K562 (cell line): ENCODE measurements around the gene DNAH9. TPM values are rescaled to one million over a fixed set of nuclear protein-coding genes. Genes with fewer than 3 reads are reported as not detected.

Experiments
- ATAC-seq: fragments of 200-7000 bp; cut with Tn5 transposase; 3 replicates; pipeline ENCODE4 v1.9.1; 2020; ENCODE audit warnings: moderate library complexity
- BruUV-seq: library from RNA; stranded (reverse); fragments of 400-500 nt; replicated peaks from 2 replicates; lab custom pipeline; 2021; lab: Mats Ljungman, UMichigan
- CTCF ChIA-PET: fragments of 300-600 bp; formaldehyde crosslinking; extraction: SDS; loops from one replicate; lab custom pipeline; 2021; ENCODE audit warnings: low intra/inter-chr PET ratio; lab: Yijun Ruan, JAX
- POLR2A ChIA-PET: fragments of 300-600, 350-650 bp; sonication (Branson Sonifier 250); formaldehyde crosslinking; extraction: SDS; loops from one replicate; lab custom pipeline; 2021; ENCODE audit warnings: antibody characterized with exemption, inconsistent platforms; lab: Yijun Ruan, JAX
- DNase-seq, 4 experiments: peaks; one replicate each; pipeline versions ENCODE4 v3.0.0 to v3.0.0-alpha.2; 2011 to 2018; ENCODE audit warnings: low spot score in 3 of 4, mixed read lengths in 3 of 4; ENCODE audit errors: extremely low read depth in 1 of 4
- FAIRE-seq: peaks from 2 replicates; lab custom pipeline; 2011; peaks lifted over from hg19 to GRCh38; lab: Jason Lieb, UNC
- H2AFZ ChIP-seq: 2 replicates; pipeline ENCODE4 v1.6.0; 2011; ENCODE audit warnings: low read depth, low read length, control low read depth, inconsistent platforms
- H3K27ac ChIP-seq: fragments of 200-600 bp; 3 replicates; pipeline ENCODE4 v1.8.0; 2011; ENCODE audit warnings: low read depth, mild to moderate bottlenecking, control low read depth, inconsistent platforms, low read length, moderate library complexity, mixed read lengths; ENCODE audit errors: extremely low read depth
- H3K27me3 ChIP-seq, 2 experiments: fragments of 300-600 bp in 1 of 2; 2 replicates in 1 of 2; 3 replicates in 1 of 2; pipeline versions ENCODE4 v1.6.0 to v1.8.0; 2011; ENCODE audit warnings: inconsistent platforms in 2 of 2, low read length in 2 of 2, mild to moderate bottlenecking in 1 of 2, mixed read lengths in 1 of 2, moderate library complexity in 1 of 2; ENCODE audit not compliant: control insufficient read depth in 2 of 2, insufficient read depth in 2 of 2
- H3K36me3 ChIP-seq: fragments of 300-600 bp; 3 replicates; pipeline ENCODE4 v1.8.0; 2011; ENCODE audit warnings: mild to moderate bottlenecking, low read length, inconsistent platforms; ENCODE audit not compliant: control insufficient read depth, insufficient read depth
- H3K4me1 ChIP-seq, 2 experiments: fragments of 200-600 bp in 1 of 2; replicated peaks in 1 of 2; 2 replicates in 1 of 2; 3 replicates in 1 of 2; pipeline versions ENCODE4 v1.5.1 to v1.8.0; 2011; ENCODE audit warnings: inconsistent platforms in 2 of 2, low read length in 2 of 2, mild to moderate bottlenecking in 1 of 2, mixed read lengths in 1 of 2, moderate library complexity in 1 of 2; ENCODE audit not compliant: control insufficient read depth in 2 of 2, insufficient read depth in 2 of 2
- H3K4me2 ChIP-seq: 2 replicates; pipeline ENCODE4 v1.6.1; 2011; ENCODE audit warnings: low read length, control low read depth, inconsistent platforms, mixed read lengths; ENCODE audit not compliant: insufficient read depth
- H3K4me3 ChIP-seq: fragments of 200-600 bp; sonication (generic), shearing (Covaris generic); 2 replicates; pipeline ENCODE4 v1.5.1; 2016; ENCODE audit warnings: control low read depth, inconsistent platforms
- H3K79me2 ChIP-seq: fragments of 200-600 bp; 3 replicates; pipeline ENCODE4 v1.8.0; 2011; ENCODE audit warnings: low read length, inconsistent platforms; ENCODE audit not compliant: control insufficient read depth, insufficient read depth
- H3K9ac ChIP-seq, 2 experiments: 2 replicates each; pipeline versions ENCODE4 v1.6.0 to v1.6.1; 2011; ENCODE audit warnings: low read depth in 2 of 2, low read length in 2 of 2, control low read depth in 1 of 2, inconsistent platforms in 1 of 2, mild to moderate bottlenecking in 1 of 2, mixed read lengths in 1 of 2; ENCODE audit not compliant: insufficient read depth in 1 of 2
- H3K9me1 ChIP-seq: one replicate; pipeline ENCODE4 v1.6.0; 2011; ENCODE audit warnings: inconsistent platforms, mild to moderate bottlenecking, low read length, moderate library complexity; ENCODE audit not compliant: control insufficient read depth, insufficient read depth
- H3K9me3 ChIP-seq: replicated peaks from 2 replicates; pipeline ENCODE4 v1.5.1; 2011; ENCODE audit warnings: low read depth, low read length, inconsistent platforms; ENCODE audit not compliant: control insufficient read depth, insufficient read depth
- H4K20me1 ChIP-seq: replicated peaks from 2 replicates; pipeline ENCODE4 v1.6.1; 2011; ENCODE audit warnings: low read length, inconsistent platforms, mixed read lengths; ENCODE audit not compliant: control insufficient read depth, insufficient read depth
- HDAC6 ChIP-seq: IDR thresholded peaks from 2 replicates; pipeline ENCODE4 v1.6.1; 2012; ENCODE audit warnings: low read depth, mild to moderate bottlenecking, control low read depth, inconsistent platforms, low read length, moderate library complexity
- SLC30A9 ChIP-seq: fragments of 250-450 bp; sonication (Bioruptor Pico); IDR thresholded peaks from 2 replicates; pipeline ENCODE4 v1.8.0; 2022; ENCODE audit warnings: mild to moderate bottlenecking, moderate library complexity
- ZNF224 ChIP-seq: sonication (generic); formaldehyde crosslinking; IDR thresholded peaks from 2 replicates; pipeline ENCODE4 v1.8.0; 2022; ENCODE audit warnings: mild to moderate bottlenecking, missing genetic modification reagents
- WGBS: fragments of 100-300 bp; shearing (Covaris generic); methylation state at CpG from one replicate; pipeline ENCODE4 v1.1.6; 2016; ENCODE audit warnings: low coverage, mixed read lengths; ENCODE audit not compliant: insufficient coverage; ENCODE audit errors: missing lambda C conversion rate; 5-methylcytosine and 5-hydroxymethylcytosine counted together
- in situ Hi-C: fragments of 300-500 bp; cut with MboI; formaldehyde crosslinking; loops from 4 replicates; pipeline ENCODE4 v1.15.0; 2018; ENCODE audit warnings: inconsistent platforms, mixed read lengths
- intact Hi-C: fragments of 100-400 bp; cut with micrococcal nuclease; formaldehyde crosslinking; loops from 2 replicates; pipeline ENCODE4 v1.14.2; 2022
- polyA plus RNA-seq, 8 experiments: library from polyadenylated mRNA; depleted of rRNA in 4 of 8; stranded (reverse) in 5 of 8; unstranded in 3 of 8; fragments of >200 nt; fragmentation: Nextera tagmentation in 2 of 8; fragmentation: Illumina TruSeq in 1 of 8; extraction: Ambion mirVana in 2 of 8; extraction: Trizol in 1 of 8; gene quantifications; 2 replicates each; pipeline versions ENCODE4 v1.2.1 to v1.2.3, GENCODE V29; 2011 to 2014; ENCODE audit warnings: inconsistent platforms in 1 of 8, missing spikeins in 1 of 8
- total RNA-seq, 7 experiments: library from RNA; depleted of rRNA in 6 of 7; stranded (reverse); fragments of >200 nt in 6 of 7; fragmentation: Illumina TruSeq in 2 of 7; extraction: Trizol in 2 of 7; gene quantifications; 2 replicates each; pipeline versions ENCODE4 v1.2.1 to v1.2.3, GENCODE V29; 2011 to 2021; ENCODE audit warnings: low replicate concordance in 1 of 7
- TF ChIP-seq, protein P1 (sequence below), 2 experiments: IDR thresholded peaks; 2 replicates each; pipeline ENCODE4 v1.6.1; 2012; ENCODE audit warnings: improper control_type of control experiment in 2 of 2, low read depth in 2 of 2, low read length in 2 of 2, borderline replicate concordance in 1 of 2

The DNAH9 gene
- total and polyA plus RNA-seq, 9 of the 15 experiments (the other 6 are each of a cell fraction or from before 2014, with no cell fraction given) = not detected

DNA sequence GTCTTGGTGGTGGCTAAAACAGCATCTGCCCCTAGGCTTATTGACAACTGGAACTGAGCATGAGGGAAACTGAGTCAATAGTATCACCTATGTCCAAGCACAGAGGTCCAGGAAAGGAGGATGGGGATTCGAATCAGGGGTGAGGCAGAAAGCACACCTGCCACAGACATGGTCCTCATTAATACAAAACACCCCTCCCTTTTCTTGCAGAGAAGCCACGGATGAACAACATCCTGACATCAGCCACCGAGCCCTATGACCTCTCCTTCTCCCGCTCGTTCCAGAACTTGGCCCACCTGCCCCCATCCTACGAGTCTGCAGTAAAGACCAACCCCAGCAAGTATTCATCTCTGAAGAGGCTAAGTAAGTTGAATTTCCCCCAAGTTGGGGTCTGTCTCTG is 42.7 kb upstream of the DNAH9 start:
- CTCF ChIA-PET = no interaction called here

More for the DNA sequence above, 42.7 kb upstream of the DNAH9 start:
- Histone ChIP-seq H3K27ac (no peak overlapping the region), H3K9ac (no peak overlapping the region), H3K9me1 (no peaks in the 10 kb centered on the region), H2AFZ (no peak overlapping the region), H3K4me1 (peaks cover 0 to 5% of the 10 kb centered on the region in 2 experiments; a peak in 2 of 5 replicates), H3K4me3 (no peak overlapping the region), H4K20me1 (no peaks in the 10 kb centered on the region), H3K36me3 (no peaks in the 10 kb centered on the region), H3K79me2 (no peaks in the 10 kb centered on the region), H3K9me3 (no peaks in the 10 kb centered on the region), H3K4me2 (no peak overlapping the region), H3K27me3 (no peaks in the 10 kb centered on the region; a peak in 1 of 5 replicates)
- BruUV-seq = no TSS peak
- DNase-seq (no peak), FAIRE-seq (no peak), ATAC-seq (no peak)
- WGBS = 0% methylated on average over 5 of the region's 6 CpGs
- POLR2A ChIA-PET = no interaction called here
- TF ChIP-seq SLC30A9 (CRISPR knock-in tag) = no peak
- TF ChIP-seq, protein P1, sequence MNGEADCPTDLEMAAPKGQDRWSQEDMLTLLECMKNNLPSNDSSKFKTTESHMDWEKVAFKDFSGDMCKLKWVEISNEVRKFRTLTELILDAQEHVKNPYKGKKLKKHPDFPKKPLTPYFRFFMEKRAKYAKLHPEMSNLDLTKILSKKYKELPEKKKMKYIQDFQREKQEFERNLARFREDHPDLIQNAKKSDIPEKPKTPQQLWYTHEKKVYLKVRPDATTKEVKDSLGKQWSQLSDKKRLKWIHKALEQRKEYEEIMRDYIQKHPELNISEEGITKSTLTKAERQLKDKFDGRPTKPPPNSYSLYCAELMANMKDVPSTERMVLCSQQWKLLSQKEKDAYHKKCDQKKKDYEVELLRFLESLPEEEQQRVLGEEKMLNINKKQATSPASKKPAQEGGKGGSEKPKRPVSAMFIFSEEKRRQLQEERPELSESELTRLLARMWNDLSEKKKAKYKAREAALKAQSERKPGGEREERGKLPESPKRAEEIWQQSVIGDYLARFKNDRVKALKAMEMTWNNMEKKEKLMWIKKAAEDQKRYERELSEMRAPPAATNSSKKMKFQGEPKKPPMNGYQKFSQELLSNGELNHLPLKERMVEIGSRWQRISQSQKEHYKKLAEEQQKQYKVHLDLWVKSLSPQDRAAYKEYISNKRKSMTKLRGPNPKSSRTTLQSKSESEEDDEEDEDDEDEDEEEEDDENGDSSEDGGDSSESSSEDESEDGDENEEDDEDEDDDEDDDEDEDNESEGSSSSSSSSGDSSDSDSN (IDR thresholded peaks at IDR 0.05; ENCODE audit: borderline replicate concordance in 1 of 2, low read depth in 2 of 2, low read length in 2 of 2) = no peak
- TF ChIP-seq ZNF224 (CRISPR knock-in tag) = no peak
- TF ChIP-seq HDAC6 = no peak
- intact Hi-C loops (no loop called here), in situ Hi-C loops (no loop called here)
